Cardiac muscle cell (in vitro differentiated cells and primary cell): Measurements from ENCODE around the gene PRR33. TPM values are rescaled to one million over a fixed set of nuclear protein-coding genes. Genes with fewer than 3 reads are reported as not detected.

ENCODE experiments used
- DNase-seq, 2 donors: peaks; one replicate each; pipeline versions ENCODE4 v3.0.0 to v3.0.0-alpha.2; 2010 to 2017; ENCODE audit warnings: low read depth in 1 of 2, low spot score in 1 of 2
- H3K27ac ChIP-seq: fragments of 200-600 bp; sonication (generic); 2 replicates; pipeline ENCODE4 v1.5.1; 2016
- H3K27me3 ChIP-seq: fragments of 200-600 bp; sonication (generic); 2 replicates; pipeline ENCODE4 v1.6.0; 2016; ENCODE audit warnings: control low read depth
- H3K36me3 ChIP-seq: fragments of 200-600 bp; sonication (generic); 2 replicates; pipeline ENCODE4 v1.5.1; 2016; ENCODE audit warnings: control low read depth
- H3K4me1 ChIP-seq: fragments of 200-600 bp; sonication (generic); 2 replicates; pipeline ENCODE4 v1.8.1; 2017; ENCODE audit warnings: low read depth, mild to moderate bottlenecking, mixed run types
- H3K4me3 ChIP-seq: fragments of 200-600 bp; sonication (generic); 2 replicates; pipeline ENCODE4 v1.5.1; 2016; ENCODE audit warnings: mild to moderate bottlenecking
- H3K9me3 ChIP-seq: fragments of 200-600 bp; sonication (generic); 2 replicates; pipeline ENCODE4 v1.5.1; 2017; ENCODE audit warnings: low read depth, mild to moderate bottlenecking, control low read depth
- polyA plus RNA-seq: library from polyadenylated mRNA; unstranded; fragments of >200 nt; fragmentation: Nextera tagmentation; extraction: Ambion mirVana; gene quantifications from 2 replicates; pipeline ENCODE4 v1.2.1, GENCODE V29; 2016
- total RNA-seq: library from RNA; depleted of rRNA; stranded (reverse); fragments of >200 nt; gene quantifications from 2 replicates; pipeline ENCODE4 v1.2.3, GENCODE V29; 2016
- TF ChIP-seq, protein P1 (sequence below): IDR thresholded peaks from 2 replicates; pipeline ENCODE4 v1.5.1; 2012; ENCODE audit warnings: low read depth, mild to moderate bottlenecking, low read length

PRR33 gene
- total and polyA plus RNA-seq, 2 experiments from 2014 or later = not detected

- Histone ChIP-seq H3K27me3 (no peaks in the 10 kb centered on the region), H3K27ac (no peak overlapping the region), H3K36me3 (no peaks in the 10 kb centered on the region), H3K4me3 (no peak overlapping the region), H3K9me3 (no peaks in the 10 kb centered on the region), H3K4me1 (peaks cover 8% of the 10 kb centered on the region)
- DNase-seq = no peak
- TF ChIP-seq, protein P1, sequence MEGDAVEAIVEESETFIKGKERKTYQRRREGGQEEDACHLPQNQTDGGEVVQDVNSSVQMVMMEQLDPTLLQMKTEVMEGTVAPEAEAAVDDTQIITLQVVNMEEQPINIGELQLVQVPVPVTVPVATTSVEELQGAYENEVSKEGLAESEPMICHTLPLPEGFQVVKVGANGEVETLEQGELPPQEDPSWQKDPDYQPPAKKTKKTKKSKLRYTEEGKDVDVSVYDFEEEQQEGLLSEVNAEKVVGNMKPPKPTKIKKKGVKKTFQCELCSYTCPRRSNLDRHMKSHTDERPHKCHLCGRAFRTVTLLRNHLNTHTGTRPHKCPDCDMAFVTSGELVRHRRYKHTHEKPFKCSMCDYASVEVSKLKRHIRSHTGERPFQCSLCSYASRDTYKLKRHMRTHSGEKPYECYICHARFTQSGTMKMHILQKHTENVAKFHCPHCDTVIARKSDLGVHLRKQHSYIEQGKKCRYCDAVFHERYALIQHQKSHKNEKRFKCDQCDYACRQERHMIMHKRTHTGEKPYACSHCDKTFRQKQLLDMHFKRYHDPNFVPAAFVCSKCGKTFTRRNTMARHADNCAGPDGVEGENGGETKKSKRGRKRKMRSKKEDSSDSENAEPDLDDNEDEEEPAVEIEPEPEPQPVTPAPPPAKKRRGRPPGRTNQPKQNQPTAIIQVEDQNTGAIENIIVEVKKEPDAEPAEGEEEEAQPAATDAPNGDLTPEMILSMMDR = no peak
Measured at GRCh38 chr11:1922481-1923081, 30.9 kb upstream of the PRR33 start.

DNA sequence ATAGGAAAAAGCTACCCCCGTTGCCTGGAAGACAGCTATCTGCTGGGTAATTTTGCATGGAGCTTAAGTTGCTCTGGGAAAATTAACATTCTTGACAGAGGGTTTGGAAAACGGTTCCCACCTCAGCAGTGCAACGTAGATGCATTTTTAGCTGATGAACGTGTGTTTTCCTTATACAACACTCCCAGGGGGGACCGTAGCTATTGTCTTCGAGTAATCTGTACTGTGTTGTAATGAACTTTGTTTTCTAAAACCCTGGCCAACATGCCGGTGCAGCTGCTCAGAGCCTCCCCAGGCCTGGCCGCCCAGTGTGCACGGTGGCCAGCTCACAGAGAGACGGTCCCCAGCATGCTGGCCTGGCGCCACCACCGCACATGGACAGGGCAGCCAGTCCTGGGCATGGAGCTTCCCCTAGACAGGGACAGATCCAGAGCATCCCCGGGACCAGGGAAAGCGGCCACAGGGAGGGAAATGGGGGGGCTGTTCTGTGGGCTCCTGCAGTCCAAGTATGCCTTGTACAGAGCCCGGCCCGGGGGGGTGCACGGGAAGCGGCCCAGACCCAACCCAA lies 30.0 kb upstream of the PRR33 start:
- H3K27me3 ChIP-seq = no peaks in the 10 kb centered on the region
- no peaks in the 10 kb centered on the region for H3K36me3 ChIP-seq
- TF ChIP-seq, protein P1 = no peak
- H3K9me3 ChIP-seq = no peaks in the 10 kb centered on the region
- peak in 1 of 2 donors; percentile 83 for DNase-seq
- H3K27ac ChIP-seq = no peak overlapping the region
- no peak overlapping the region for H3K4me3 ChIP-seq
- H3K4me1 ChIP-seq = no peaks in the 10 kb centered on the region

- DNase-seq = no peak
- H3K4me1 ChIP-seq = no peaks in the 10 kb centered on the region
- H3K36me3 ChIP-seq = no peaks in the 10 kb centered on the region
- no peak overlapping the region for H3K4me3 ChIP-seq
- no peaks in the 10 kb centered on the region for H3K27me3 ChIP-seq
- TF ChIP-seq, protein P1 = no peak
- H3K9me3 ChIP-seq = no peaks in the 10 kb centered on the region
- no peak overlapping the region for H3K27ac ChIP-seq
Measured at GRCh38 chr11:1920909-1921573, 29.3 kb upstream of the PRR33 start.

GRCh38 chr11:1920128-1920908 lies 28.6 kb upstream of the PRR33 start:
- Histone ChIP-seq H3K27ac (no peak overlapping the region), H3K4me3 (no peak overlapping the region), H3K36me3 (no peaks in the 10 kb centered on the region), H3K4me1 (no peaks in the 10 kb centered on the region), H3K27me3 (no peaks in the 10 kb centered on the region), H3K9me3 (no peaks in the 10 kb centered on the region)
- TF ChIP-seq, protein P1 = no peak
- no peak for DNase-seq

DNA sequence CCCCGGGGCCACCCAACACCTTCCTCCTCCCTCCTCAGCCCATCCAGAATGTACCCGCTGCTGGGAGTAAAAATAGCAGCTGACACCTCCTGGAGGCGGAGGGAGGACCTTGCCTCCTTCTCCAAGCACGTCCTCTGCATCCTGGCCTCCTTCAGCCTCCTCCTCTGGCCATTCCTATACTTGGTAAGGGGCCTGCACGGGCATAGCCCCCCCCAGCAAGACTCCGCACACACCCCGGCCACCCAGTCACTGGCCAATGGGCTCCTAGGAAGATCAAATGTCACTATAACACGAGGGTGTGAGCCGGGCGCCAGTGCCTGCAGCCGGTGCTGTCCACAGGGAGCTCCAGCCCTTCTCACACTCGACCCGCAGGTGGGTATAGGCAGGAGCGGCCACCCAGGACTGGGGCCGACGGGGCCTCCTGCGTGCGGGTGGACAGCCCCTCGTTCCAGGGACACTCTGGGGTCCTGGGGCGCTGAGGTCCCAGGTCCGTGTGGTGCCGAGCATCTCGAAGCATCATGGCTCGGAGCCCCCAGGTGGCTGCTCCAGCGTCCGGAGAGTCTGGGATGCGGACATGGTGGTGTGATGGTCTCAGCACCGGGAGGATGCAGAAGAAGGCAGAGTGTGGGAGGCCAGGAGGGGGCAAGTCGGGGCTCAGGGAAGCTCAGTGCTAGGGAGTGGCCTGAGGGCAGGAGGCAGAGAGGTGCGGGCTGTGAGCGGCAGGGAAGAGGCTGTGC lies 27.9 kb upstream of the PRR33 start, which contains the start of gene TNNT3:
Gene TNNT3, plus strand, starts transcription at position 313 of the 737 bp plus-strand sequence. CDS start 3,172 bp downstream, outside the sequence.
- Histone ChIP-seq H3K9me3 (no peaks in the 10 kb centered on the region), H3K36me3 (no peaks in the 10 kb centered on the region), H3K27ac (no peak within 1 kb of the TSS), H3K27me3 (no peaks in the 10 kb centered on the region), H3K4me1 (no peaks in the 10 kb centered on the region), H3K4me3 (no peak within 1 kb of the TSS)
- DNase-seq = no peak
- TF ChIP-seq, protein P1 = no peak
